KMS-11 (cell line): ENCODE measurements around the gene ASPSCR1.
"Not testable (repeated sequence)": the region's sequence is repeated elsewhere in the genome, so short reads cannot be mapped to it uniquely, and the experiment has no call there.

ENCODE experiments used
- H2AFZ ChIP-seq: fragments of 200-600 bp; sonication (generic); 2 replicates; pipeline ENCODE4 v1.6.1; 2016; ENCODE audit warnings: antibody characterized with exemption, mixed run types, low read depth
- H3K27ac ChIP-seq: fragments of 200-600 bp; sonication (generic); 2 replicates; pipeline ENCODE4 v1.6.1; 2016; ENCODE audit warnings: mild to moderate bottlenecking, mixed run types
- H3K27me3 ChIP-seq: fragments of 200-600 bp; sonication (generic); 2 replicates; pipeline ENCODE4 v1.6.1; 2017; ENCODE audit warnings: mild to moderate bottlenecking, low read depth, mixed run types, moderate library complexity; ENCODE audit not compliant: insufficient read depth
- H3K36me3 ChIP-seq: fragments of 200-600 bp; sonication (generic); 2 replicates; pipeline ENCODE4 v1.6.1; 2017; ENCODE audit warnings: mild to moderate bottlenecking, mixed run types; ENCODE audit not compliant: insufficient read depth
- H3K4me1 ChIP-seq: fragments of 200-600 bp; sonication (generic); 2 replicates; pipeline ENCODE4 v1.6.1; 2016; ENCODE audit warnings: mild to moderate bottlenecking, low read depth, mixed run types; ENCODE audit not compliant: poor library complexity, severe bottlenecking
- H3K4me2 ChIP-seq: fragments of 200-600 bp; sonication (generic); 2 replicates; pipeline ENCODE4 v1.7.0; 2016; ENCODE audit warnings: mild to moderate bottlenecking, mixed run types
- H3K4me3 ChIP-seq: fragments of 200-600 bp; sonication (generic); IDR thresholded peaks from 2 replicates; pipeline ENCODE4 v1.6.1; 2017; ENCODE audit warnings: low read depth, low read length, mixed read lengths; ENCODE audit not compliant: insufficient read depth
- H3K79me2 ChIP-seq: fragments of 200-600 bp; sonication (generic); 2 replicates; pipeline ENCODE4 v1.6.1; 2016; ENCODE audit warnings: low read depth, mixed run types; ENCODE audit not compliant: insufficient read depth
- H3K9ac ChIP-seq: fragments of 200-600 bp; sonication (generic); 2 replicates; pipeline ENCODE4 v1.6.1; 2016; ENCODE audit warnings: mild to moderate bottlenecking, mixed run types
- H4K20me1 ChIP-seq: fragments of 200-600 bp; sonication (generic); 2 replicates; pipeline ENCODE4 v1.6.1; 2016; ENCODE audit warnings: mild to moderate bottlenecking, mixed run types; ENCODE audit not compliant: insufficient read depth
- TF ChIP-seq, protein P1 (sequence below): fragments of 200-600 bp; sonication (generic); conservative IDR thresholded peaks from 2 replicates; pipeline ENCODE4 v1.6.1; 2017; ENCODE audit warnings: low read depth, mild to moderate bottlenecking, antibody characterized with exemption, low read length, moderate library complexity, mixed read lengths

The ASPSCR1 gene

DNA sequence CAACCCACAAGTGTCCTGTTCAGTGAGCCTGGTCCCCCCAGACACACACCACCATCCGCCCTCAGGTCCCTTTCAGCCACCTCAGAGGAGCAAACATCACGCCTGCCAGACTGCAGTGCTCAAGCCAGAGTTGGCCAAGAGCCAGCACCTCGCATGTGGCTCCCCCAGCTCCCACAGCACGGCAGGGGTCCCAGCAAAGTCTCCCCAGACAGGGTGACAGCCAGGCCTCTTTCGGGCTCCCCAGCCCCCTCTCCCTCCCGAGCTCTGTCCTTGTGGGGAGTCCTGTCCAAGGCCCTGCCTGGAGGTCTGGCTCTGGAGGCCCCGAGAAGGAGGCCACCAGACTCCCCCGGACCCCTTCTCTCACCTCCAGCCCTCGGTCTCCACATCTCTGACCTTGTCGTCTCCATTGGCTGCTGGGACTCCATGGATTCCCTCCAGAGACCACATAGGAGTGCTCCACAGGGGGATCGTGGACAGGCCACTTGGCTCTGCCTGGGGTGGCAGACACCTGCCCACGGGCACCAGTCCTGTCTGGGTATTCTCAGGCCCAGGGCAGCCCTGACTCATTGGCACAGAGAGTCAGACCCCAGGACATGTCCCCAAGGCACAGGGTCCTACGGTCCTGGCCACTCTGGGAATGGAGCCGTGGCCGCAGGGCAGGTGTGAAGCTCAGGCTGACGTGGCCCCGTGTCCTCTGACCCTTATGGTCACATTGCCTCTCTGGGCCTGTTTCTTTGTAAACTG, 28.6 kb upstream of the ASPSCR1 start:
- no peak overlapping the region for H3K4me2 ChIP-seq
- no peak overlapping the region for H2AFZ ChIP-seq
- no peaks in the 10 kb centered on the region for H3K4me1 ChIP-seq

DNA sequence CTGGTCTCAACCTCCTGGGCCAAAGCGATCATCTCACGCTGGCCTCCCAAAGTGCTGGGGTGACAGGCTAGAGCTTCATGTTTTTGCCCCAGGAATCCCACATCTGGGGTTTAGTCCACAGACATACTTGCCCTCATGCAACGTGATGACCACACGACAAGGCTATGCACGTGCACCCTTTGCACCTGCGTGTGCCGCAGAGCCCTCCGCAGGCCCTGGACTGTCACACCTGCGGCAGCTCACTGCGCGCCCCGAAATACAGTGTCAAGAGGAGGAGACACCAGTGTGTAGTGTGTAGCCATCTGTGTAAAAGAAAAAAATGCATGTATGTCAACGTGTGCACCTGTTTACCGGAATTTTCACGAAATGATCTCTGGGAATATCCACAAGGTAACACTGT, 26.9 kb upstream of the ASPSCR1 start:
- no peak overlapping the region for H3K27ac ChIP-seq

More for the DNA sequence above, 28.6 kb upstream of the ASPSCR1 start:
- no peaks in the 10 kb centered on the region for H4K20me1 ChIP-seq
- H3K4me3 ChIP-seq: no peak overlapping the region
- peaks cover 28% of the 10 kb centered on the region for H3K27me3 ChIP-seq
- TF ChIP-seq, protein P1, sequence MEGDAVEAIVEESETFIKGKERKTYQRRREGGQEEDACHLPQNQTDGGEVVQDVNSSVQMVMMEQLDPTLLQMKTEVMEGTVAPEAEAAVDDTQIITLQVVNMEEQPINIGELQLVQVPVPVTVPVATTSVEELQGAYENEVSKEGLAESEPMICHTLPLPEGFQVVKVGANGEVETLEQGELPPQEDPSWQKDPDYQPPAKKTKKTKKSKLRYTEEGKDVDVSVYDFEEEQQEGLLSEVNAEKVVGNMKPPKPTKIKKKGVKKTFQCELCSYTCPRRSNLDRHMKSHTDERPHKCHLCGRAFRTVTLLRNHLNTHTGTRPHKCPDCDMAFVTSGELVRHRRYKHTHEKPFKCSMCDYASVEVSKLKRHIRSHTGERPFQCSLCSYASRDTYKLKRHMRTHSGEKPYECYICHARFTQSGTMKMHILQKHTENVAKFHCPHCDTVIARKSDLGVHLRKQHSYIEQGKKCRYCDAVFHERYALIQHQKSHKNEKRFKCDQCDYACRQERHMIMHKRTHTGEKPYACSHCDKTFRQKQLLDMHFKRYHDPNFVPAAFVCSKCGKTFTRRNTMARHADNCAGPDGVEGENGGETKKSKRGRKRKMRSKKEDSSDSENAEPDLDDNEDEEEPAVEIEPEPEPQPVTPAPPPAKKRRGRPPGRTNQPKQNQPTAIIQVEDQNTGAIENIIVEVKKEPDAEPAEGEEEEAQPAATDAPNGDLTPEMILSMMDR: no peak
- no peak overlapping the region for H3K9ac ChIP-seq
- H3K27ac ChIP-seq: no peak overlapping the region
- no peaks in the 10 kb centered on the region for H3K79me2 ChIP-seq
- H3K36me3 ChIP-seq: no peaks in the 10 kb centered on the region

DNA sequence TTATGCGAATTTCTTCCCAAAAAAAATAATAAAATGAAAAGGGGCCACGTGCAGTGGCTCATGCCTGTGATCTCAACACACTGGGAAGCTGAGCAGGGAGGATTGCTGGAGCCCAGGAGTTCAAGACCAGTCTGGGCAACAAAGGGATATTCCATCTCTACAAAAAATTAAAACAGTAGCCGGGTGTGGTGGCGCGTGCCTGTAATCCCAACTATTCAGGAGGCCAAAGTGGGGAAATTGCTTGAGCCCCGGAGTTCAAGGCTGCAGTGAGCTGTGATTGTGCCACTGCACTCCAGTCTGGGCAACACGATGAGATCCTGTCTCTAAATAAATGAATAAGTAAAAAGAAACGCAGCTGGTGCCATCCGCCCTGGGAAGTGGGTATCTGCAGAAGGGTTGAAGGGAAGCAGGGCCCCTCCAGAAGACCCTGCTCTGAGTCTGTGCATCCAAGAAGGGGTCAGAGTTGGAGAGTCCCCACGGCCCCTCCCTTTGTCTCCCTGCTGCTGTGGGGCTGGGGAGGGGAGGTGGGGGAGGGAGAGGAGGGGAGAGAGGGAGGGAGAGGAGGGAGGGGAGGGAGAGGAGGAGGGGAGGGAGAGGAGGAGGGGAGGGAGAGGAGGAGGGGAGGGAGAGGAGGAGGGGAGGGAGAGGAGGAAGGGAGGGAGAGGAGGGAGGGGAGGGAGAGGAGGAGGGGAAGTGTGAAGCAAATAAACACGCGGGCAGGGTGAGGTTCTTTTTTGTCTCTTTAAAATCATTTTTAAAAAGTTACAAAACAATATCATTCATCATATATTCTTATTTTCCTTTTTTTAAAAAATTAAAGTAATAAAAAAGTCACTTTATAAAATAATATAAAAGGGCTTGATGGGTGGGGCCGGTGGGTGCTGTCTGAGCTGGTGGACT, 25.4 kb upstream of the ASPSCR1 start:
- H4K20me1 ChIP-seq: no peaks in the 10 kb centered on the region
- H3K27me3 ChIP-seq: peaks cover 29% of the 10 kb centered on the region
- no peak overlapping the region for H3K4me2 ChIP-seq
- no peak overlapping the region for H2AFZ ChIP-seq
- no peaks in the 10 kb centered on the region for H3K79me2 ChIP-seq
- H3K27ac ChIP-seq: no peak overlapping the region
- H3K4me3 ChIP-seq: no peak overlapping the region
- H3K9ac ChIP-seq: no peak overlapping the region
- no peaks in the 10 kb centered on the region for H3K4me1 ChIP-seq
- TF ChIP-seq, protein P1: no peak
- no peaks in the 10 kb centered on the region for H3K36me3 ChIP-seq

More for the DNA sequence above, 26.9 kb upstream of the ASPSCR1 start:
- Histone ChIP-seq H3K4me3 (no peak overlapping the region), H2AFZ (no peak overlapping the region), H4K20me1 (no peaks in the 10 kb centered on the region), H3K9ac (no peak overlapping the region), H3K27me3 (peaks cover 28% of the 10 kb centered on the region), H3K79me2 (no peaks in the 10 kb centered on the region), H3K4me2 (no peak overlapping the region), H3K36me3 (no peaks in the 10 kb centered on the region), H3K4me1 (no peaks in the 10 kb centered on the region)
- TF ChIP-seq, protein P1: no peak

DNA sequence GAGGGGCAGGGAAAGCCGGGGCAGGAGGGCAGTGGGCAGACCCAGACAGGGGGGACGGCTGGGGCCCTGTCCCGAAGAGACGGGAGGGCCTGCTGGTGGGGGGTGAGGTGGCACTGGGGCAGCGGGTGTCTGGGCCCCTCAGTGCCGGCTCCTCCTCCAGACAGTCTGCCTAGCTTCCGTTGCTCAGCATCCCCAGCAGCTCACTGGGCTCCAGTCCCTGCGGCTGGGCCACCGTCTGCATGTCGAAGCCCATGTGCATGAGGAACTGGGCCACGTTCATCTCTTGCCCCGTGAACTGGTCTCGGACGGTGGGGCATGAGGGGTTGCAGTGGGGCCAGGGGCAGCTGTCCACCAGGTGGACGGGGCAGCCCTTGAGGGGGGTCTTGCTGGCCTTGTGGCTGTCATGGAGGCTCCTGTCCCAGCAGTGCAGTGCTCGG, 24.6 kb upstream of the ASPSCR1 start:
- no peaks in the 10 kb centered on the region for H4K20me1 ChIP-seq
- TF ChIP-seq, protein P1: no peak
- H3K36me3 ChIP-seq: no peaks in the 10 kb centered on the region
- H3K27ac ChIP-seq: no peak overlapping the region
- H3K9ac ChIP-seq: no peak overlapping the region
- H3K79me2 ChIP-seq: no peaks in the 10 kb centered on the region
- no peak overlapping the region for H3K4me3 ChIP-seq
- H3K4me1 ChIP-seq: no peaks in the 10 kb centered on the region
- no peak overlapping the region for H3K4me2 ChIP-seq
- peaks cover 37% of the 10 kb centered on the region for H3K27me3 ChIP-seq
- H2AFZ ChIP-seq: no peak overlapping the region

DNA sequence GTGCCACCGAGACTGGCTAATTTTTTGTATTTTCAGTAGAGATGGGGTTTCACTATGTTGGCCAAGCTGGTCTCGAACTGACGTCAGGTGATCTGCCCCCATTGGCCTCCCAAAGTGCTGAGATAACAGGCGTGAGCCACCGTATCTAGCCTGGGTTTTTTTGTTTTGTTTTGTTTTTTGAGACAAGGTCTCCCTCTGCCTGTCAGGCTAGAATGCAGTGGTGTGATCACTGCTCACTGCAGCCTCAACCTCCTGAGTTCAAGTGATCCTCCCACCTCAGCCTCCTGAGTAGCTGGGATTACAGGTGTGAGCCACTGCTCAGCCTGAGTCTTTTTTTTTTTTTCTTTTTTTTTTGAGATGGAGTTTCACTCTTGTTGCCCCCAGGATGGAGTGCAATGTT, 24.0 kb upstream of the ASPSCR1 start:
- not testable (repeated sequence) for H3K36me3 ChIP-seq, H3K4me1 ChIP-seq, H2AFZ ChIP-seq, H3K4me2 ChIP-seq, H3K4me3 ChIP-seq, H3K9ac ChIP-seq, H4K20me1 ChIP-seq, H3K27ac ChIP-seq, H3K79me2 ChIP-seq
- peaks cover 43% of the 10 kb centered on the region for H3K27me3 ChIP-seq
